ENCODE data around the gene VCAN.

VCAN gene

GRCh38 chr5:83562791-83563557 lies 91.4 kb downstream of the VCAN start:
- FAIRE-seq (no peak), DNase-seq (ENCODE audit: low spot score) (no peak)

- DNase-seq (ENCODE audit: low spot score) (no peak), FAIRE-seq (no peak)
Measured at GRCh38 chr5:83563631-83564030, 92.1 kb downstream of the VCAN start.

- no peak for FAIRE-seq
- DNase-seq (ENCODE audit: low spot score) = peak; percentile 25
Measured at GRCh38 chr5:83564069-83564749, 92.7 kb downstream of the VCAN start.

GRCh38 chr5:83567741-83568140 lies 96.2 kb downstream of the VCAN start:
- DNase-seq (ENCODE audit: low spot score) (peak; percentile 17), FAIRE-seq (no peak)

- FAIRE-seq (peak; percentile 9), DNase-seq (ENCODE audit: low spot score) (peak; percentile 69)
Measured at GRCh38 chr5:83568186-83568585, 96.6 kb downstream of the VCAN start.

- DNase-seq (ENCODE audit: low spot score) (no peak), FAIRE-seq (no peak)
Measured at GRCh38 chr5:83570916-83571315, 99.4 kb downstream of the VCAN start.

- FAIRE-seq = no peak
Measured at GRCh38 chr5:83572271-83572670, 100.7 kb downstream of the VCAN start.

GRCh38 chr5:83576341-83576740 lies 104.8 kb downstream of the VCAN start:
- DNase-seq (ENCODE audit: low spot score) (no peak), FAIRE-seq (no peak)

More at GRCh38 chr5:83572271-83572670, 100.7 kb downstream of the VCAN start:
- no peak for DNase-seq (ENCODE audit: low spot score)

- no peak for FAIRE-seq
- no peak for DNase-seq (ENCODE audit: low spot score)
Measured at GRCh38 chr5:83577036-83577636, 105.6 kb downstream of the VCAN start.

GRCh38 chr5:83583859-83584258 lies 112.3 kb downstream of the VCAN start:
- no peak for DNase-seq (ENCODE audit: low spot score)

GRCh38 chr5:83586874-83587776 lies 115.6 kb downstream of the VCAN start:
- FAIRE-seq = no peak
- DNase-seq (ENCODE audit: low spot score) = no peak

More at GRCh38 chr5:83583859-83584258, 112.3 kb downstream of the VCAN start:
- no peak for FAIRE-seq

GRCh38 chr5:83589786-83590185 lies 118.2 kb downstream of the VCAN start:
- no peak for FAIRE-seq
- no peak for DNase-seq (ENCODE audit: low spot score)

- no peak for FAIRE-seq
Measured at GRCh38 chr5:83590966-83591365, 119.4 kb downstream of the VCAN start.

GRCh38 chr5:83595217-83595616 lies 123.7 kb downstream of the VCAN start:
- no peak for FAIRE-seq
- DNase-seq (ENCODE audit: low spot score) = no peak

More at GRCh38 chr5:83590966-83591365, 119.4 kb downstream of the VCAN start:
- DNase-seq (ENCODE audit: low spot score) = no peak

- no peak for FAIRE-seq
- DNase-seq (ENCODE audit: low spot score) = peak; percentile 67
Measured at GRCh38 chr5:83608122-83608521, 136.6 kb downstream of the VCAN start.

- FAIRE-seq = no peak
- no peak for DNase-seq (ENCODE audit: low spot score)
Measured at GRCh38 chr5:83614841-83615240, 143.3 kb downstream of the VCAN start.

GRCh38 chr5:83628360-83628759 lies 156.8 kb downstream of the VCAN start:
- no peak for FAIRE-seq

More at GRCh38 chr5:83628360-83628759, 156.8 kb downstream of the VCAN start:
- DNase-seq (ENCODE audit: low spot score) = no peak

Measured in urothelium cell line (cell line).